Hepatocyte (in vitro differentiated cells): Measurements from ENCODE around the gene ANXA9.

ENCODE experiments used
- EZH2 ChIP-seq: fragments of 200-600 bp; sonication (generic); IDR thresholded peaks from 2 replicates; pipeline ENCODE4 v1.6.1; 2016; ENCODE audit warnings: antibody characterized with exemption, mild to moderate bottlenecking, borderline replicate concordance
- TF ChIP-seq, protein P1 (sequence below): fragments of 200-600 bp; sonication (generic); IDR thresholded peaks from 2 replicates; pipeline ENCODE4 v1.5.1; 2016; ENCODE audit warnings: antibody characterized with exemption, mild to moderate bottlenecking; ENCODE audit not compliant: poor library complexity

DNA sequence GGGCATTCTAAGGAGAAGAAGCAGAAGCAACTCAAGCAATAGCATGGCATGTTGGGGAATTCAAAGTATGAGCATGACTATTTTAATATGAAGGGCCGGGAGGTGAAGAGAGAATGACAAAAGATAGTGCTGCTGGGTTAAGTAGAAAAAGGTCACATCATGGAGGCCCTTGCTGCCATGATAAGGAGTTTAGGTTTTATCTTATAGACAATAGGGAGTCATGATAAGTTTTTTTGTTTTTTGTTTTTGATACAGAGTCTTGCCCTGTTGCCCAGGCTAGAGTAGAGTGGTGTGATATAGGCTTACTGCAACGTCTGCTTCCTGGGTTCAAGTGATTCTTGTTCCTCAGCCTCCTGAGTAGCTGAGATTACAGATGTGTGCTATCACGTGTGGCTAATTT is 57.4 kb downstream of the ANXA9 start:
- TF ChIP-seq, protein P1, sequence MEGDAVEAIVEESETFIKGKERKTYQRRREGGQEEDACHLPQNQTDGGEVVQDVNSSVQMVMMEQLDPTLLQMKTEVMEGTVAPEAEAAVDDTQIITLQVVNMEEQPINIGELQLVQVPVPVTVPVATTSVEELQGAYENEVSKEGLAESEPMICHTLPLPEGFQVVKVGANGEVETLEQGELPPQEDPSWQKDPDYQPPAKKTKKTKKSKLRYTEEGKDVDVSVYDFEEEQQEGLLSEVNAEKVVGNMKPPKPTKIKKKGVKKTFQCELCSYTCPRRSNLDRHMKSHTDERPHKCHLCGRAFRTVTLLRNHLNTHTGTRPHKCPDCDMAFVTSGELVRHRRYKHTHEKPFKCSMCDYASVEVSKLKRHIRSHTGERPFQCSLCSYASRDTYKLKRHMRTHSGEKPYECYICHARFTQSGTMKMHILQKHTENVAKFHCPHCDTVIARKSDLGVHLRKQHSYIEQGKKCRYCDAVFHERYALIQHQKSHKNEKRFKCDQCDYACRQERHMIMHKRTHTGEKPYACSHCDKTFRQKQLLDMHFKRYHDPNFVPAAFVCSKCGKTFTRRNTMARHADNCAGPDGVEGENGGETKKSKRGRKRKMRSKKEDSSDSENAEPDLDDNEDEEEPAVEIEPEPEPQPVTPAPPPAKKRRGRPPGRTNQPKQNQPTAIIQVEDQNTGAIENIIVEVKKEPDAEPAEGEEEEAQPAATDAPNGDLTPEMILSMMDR = no peak
- no peak for TF ChIP-seq EZH2
